ENCODE measurements around the gene OTOGL. TPM values are rescaled to one million over a fixed set of nuclear protein-coding genes. Genes with fewer than 3 reads are reported as not detected.

OTOGL gene
- total RNA-seq, 1 donor from 2014 or later: 0.32 TPM

DNA sequence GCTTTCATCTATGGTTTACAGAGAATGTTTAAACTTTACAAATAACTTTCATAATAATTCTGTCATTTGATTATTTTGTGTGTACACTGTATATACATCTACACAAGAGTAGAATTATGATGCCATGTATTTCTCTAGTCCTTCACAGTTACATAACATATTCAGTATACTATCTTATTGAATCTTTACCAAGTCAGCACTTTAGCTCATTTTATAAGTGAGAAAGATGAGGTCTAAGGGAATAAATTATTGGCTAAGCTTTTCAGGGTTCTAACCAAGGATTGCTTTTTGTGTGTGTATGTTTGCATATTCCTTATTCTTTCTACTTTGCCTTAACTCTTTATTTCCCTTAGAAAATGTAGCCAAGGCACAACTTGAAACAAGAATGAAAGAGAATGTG, 260.4 kb downstream of the OTOGL start:
- H3K27ac ChIP-seq: no peak overlapping the region
- ATAC-seq (no peak), DNase-seq (no peak)
- TF ChIP-seq, protein P1, sequence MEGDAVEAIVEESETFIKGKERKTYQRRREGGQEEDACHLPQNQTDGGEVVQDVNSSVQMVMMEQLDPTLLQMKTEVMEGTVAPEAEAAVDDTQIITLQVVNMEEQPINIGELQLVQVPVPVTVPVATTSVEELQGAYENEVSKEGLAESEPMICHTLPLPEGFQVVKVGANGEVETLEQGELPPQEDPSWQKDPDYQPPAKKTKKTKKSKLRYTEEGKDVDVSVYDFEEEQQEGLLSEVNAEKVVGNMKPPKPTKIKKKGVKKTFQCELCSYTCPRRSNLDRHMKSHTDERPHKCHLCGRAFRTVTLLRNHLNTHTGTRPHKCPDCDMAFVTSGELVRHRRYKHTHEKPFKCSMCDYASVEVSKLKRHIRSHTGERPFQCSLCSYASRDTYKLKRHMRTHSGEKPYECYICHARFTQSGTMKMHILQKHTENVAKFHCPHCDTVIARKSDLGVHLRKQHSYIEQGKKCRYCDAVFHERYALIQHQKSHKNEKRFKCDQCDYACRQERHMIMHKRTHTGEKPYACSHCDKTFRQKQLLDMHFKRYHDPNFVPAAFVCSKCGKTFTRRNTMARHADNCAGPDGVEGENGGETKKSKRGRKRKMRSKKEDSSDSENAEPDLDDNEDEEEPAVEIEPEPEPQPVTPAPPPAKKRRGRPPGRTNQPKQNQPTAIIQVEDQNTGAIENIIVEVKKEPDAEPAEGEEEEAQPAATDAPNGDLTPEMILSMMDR (IDR thresholded peaks at IDR 0.05): no peak
- H3K27me3 ChIP-seq (ENCODE audit: low read depth): no peaks in the 10 kb centered on the region
- no peaks in the 10 kb centered on the region for H3K36me3 ChIP-seq
- intact Hi-C loops (cut with DNase I): no loop called here
- no peaks in the 10 kb centered on the region for H3K4me1 ChIP-seq
- no peak overlapping the region for H3K4me3 ChIP-seq
- H3K9me3 ChIP-seq: peaks cover 10% of the 10 kb centered on the region

- TF ChIP-seq, protein P1 (IDR thresholded peaks at IDR 0.05): no peak
These were observed 264.7 kb downstream of the OTOGL start for GRCh38 chr12:80364056-80364455.

DNA sequence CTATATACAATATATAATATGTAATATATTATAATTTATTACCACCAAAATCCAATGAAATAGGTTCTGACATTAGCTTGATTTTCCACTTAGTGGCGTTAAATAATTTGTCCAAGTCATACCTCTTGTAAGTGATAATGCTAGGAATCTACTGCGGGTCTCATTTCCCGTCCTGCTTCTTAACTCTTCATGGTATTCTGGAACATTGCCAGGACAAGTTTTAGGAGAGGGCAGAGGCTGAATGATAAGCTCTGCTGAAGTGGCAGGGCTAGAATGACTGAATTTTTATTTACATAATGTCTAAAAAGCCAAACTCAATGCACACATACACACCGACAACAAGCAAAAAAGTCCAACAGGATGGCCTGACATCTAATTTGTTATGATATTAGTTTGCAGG, 274.3 kb downstream of the OTOGL start:
- no peaks in the 10 kb centered on the region for H3K27me3 ChIP-seq (ENCODE audit: low read depth)
- no peak overlapping the region for H3K4me3 ChIP-seq
- no peaks in the 10 kb centered on the region for H3K4me1 ChIP-seq
- DNase-seq (no peak), ATAC-seq (no peak)
- H3K27ac ChIP-seq: no peak overlapping the region
- intact Hi-C loops (cut with DNase I): no loop called here
- TF ChIP-seq, protein P1 (IDR thresholded peaks at IDR 0.05): no peak
- H3K9me3 ChIP-seq: no peaks in the 10 kb centered on the region
- no peaks in the 10 kb centered on the region for H3K36me3 ChIP-seq

More at GRCh38 chr12:80364056-80364455, 264.7 kb downstream of the OTOGL start:
- Histone ChIP-seq H3K4me3 (no peak overlapping the region), H3K27ac (no peak overlapping the region), H3K4me1 (no peaks in the 10 kb centered on the region), H3K9me3 (peaks cover 10% of the 10 kb centered on the region), H3K36me3 (no peaks in the 10 kb centered on the region), H3K27me3 (ENCODE audit: low read depth) (no peaks in the 10 kb centered on the region)
- intact Hi-C loops (cut with DNase I): no loop called here
- ATAC-seq (no peak), DNase-seq (no peak)

- intact Hi-C loops (cut with DNase I): no loop called here
- ATAC-seq: no peak
These were observed 275.3 kb downstream of the OTOGL start for GRCh38 chr12:80374615-80375014.

DNA sequence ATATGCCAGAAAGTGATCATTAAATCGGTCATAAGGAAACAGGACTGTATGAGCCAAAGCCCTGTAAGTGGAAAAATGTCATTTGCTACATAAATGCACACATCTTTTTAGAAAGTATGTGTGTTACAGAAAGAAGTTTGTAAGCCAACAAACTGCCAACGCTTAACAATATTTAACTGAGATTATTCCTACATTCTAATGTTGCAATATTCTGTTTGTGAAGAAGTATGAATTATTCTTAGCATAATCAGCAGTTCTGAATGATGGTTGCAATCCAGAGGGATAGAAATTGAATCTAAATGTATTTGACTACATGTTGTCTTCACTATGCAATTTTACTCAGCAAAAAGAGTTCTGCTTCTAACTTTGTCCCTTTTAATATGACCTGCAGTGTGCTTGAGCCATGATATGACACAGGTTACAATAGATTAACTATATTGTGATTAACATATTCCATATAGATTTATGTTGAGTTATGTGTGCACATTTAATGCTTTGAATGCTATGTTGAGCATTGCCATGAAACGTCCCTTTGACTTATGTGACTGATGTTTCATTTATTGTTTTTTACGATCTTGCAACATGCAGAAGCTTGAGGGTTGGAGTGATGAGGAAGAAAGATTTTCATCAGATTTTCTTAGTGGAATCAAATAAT, 277.9 kb downstream of the OTOGL start:
- ATAC-seq (no peak), DNase-seq (no peak)
- H3K4me3 ChIP-seq: no peak overlapping the region
- no peaks in the 10 kb centered on the region for H3K36me3 ChIP-seq
- no peak overlapping the region for H3K27ac ChIP-seq
- no peaks in the 10 kb centered on the region for H3K27me3 ChIP-seq (ENCODE audit: low read depth)
- intact Hi-C loops (cut with DNase I): no loop called here
- TF ChIP-seq, protein P1 (IDR thresholded peaks at IDR 0.05): no peak
- no peaks in the 10 kb centered on the region for H3K9me3 ChIP-seq
- H3K4me1 ChIP-seq: no peaks in the 10 kb centered on the region

More at GRCh38 chr12:80374615-80375014, 275.3 kb downstream of the OTOGL start:
- TF ChIP-seq, protein P1 (IDR thresholded peaks at IDR 0.05): no peak
- Histone ChIP-seq H3K27me3 (ENCODE audit: low read depth) (no peaks in the 10 kb centered on the region), H3K27ac (no peak overlapping the region), H3K4me3 (no peak overlapping the region), H3K4me1 (no peaks in the 10 kb centered on the region), H3K36me3 (no peaks in the 10 kb centered on the region), H3K9me3 (no peaks in the 10 kb centered on the region)
- DNase-seq: no peak

Data from lower lobe of right lung (tissue), 2 donors.